ENCODE measurements around the gene OR5B21.

The OR5B21 gene

DNA sequence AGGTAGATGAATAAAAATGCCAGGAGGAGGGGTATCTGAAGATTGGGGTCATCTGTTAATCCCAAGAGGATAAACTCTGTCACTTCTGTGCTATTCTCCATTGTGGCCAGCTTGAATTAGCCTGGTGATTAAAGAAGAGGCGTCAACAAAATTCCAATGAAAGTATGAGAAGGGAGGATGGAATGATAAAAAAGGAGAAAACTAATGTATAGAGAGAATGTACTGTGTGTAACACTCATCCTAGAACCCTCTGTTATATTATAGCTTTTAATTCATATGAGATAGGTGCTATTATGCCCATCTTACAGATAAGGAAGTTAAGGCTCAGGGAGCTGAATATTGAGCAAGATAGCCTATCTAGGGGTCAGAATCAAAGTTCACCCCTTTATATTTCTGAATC is at the start of gene OR5B21:
Gene OR5B21 (minus strand): TSS at position 101 of the 400 bp plus-strand sequence. CDS start 0 bp downstream, at position 101.
- no peak for DNase-seq

DNA sequence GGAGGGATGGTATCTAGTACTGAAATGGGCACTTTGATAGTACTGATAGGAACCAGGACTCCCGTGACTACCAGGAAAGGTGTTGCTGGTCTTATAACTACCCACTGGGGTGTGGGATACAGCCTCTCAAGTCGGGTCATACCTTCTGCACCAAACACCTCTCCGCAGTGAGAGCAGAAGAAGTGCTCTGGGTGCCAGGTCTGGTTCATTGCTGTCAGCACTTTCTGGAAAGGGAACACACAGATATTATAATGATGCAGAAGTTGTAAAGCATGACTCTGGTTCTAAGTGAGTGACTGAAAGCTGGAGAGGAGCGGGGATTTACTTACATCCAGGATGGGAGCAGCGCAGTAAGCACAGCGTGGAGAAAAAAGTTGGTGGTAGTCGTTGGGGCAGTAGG is 41.7 kb upstream of the OR5B21 start:
- DNase-seq, result no peak

DNA sequence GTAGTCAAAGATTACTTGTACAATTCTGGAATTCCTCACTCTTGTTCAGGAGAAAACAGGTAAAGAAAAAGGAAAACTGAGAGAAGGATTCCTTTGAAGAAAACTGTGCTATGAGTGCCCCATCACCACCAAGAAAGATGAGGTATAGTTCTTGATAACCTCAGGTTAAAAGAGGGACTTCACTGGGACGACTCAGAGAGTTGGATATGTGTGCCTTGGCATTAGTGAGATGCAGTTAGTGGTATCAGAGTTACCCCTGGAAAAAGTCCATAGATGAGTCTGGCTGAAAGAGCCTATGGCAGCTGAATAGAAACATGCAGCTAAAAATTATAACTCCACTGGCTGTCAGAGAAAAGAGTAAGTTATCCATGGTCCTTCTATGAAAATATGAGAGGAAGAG is 38.9 kb upstream of the OR5B21 start:
- DNase-seq, result no peak

DNA sequence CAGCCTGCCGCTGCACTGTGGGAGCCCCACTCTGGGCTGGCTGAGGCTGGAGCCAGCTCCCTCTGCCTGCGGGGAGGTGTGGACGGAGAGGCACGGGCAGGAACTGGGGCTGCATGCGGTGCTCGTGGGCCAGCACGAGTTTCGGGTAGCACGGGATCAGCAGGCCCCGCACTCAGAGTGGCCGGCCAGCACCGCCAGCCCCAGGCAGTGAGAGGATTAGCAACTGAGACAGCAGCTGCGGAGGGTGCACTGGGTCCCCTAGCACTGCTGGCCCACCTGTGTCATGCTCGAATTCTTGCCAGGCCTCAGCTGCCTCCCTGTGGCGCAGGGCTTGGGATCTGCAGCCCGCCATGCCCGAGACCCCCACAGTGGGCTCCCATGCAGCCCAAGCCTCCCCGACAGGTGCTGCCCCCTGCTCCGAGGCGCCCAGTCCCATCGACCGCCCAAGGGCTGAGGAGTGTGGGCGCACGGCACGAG is 24.0 kb upstream of the OR5B21 start:
- DNase-seq, result no peak

DNA sequence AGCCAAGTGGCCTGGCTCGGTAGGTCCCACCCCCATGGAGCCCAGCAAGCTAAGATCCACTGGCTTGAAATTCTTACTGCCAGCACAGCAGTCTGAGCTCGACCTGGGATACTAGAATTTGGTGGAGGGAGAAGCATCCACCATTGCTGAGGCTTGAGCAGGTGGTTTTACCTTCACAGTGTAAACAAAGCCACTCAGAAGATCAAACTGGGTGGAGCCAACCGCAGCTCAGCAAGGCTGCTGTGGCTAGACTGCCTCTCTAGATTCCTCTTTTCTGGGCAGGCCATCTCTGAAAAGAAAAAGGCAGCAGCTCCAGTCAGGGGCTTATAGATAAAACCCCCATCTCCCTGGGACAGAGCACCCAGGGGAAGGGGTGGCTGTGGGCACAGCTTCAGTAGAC is 22.3 kb upstream of the OR5B21 start:
- peak; percentile 45 to 56 for DNase-seq

DNA sequence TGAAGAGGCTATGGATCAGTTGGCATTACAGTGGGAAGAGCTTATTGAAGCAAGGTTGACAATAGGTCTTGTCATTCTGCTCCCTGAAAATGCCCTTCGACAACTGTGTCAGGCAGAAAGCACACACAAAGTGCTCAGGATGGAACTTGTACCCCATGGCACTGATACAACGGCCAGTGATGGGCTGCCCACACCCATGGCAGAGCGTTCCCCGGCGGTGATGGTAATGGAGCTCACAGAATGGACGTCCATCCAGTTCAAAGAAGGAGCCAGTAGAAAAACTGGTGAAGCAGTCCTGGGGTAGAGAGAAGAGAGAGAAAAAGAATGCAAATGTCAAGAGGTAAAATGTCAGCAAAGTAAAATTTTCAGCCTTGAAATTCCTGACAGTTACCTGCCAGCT is 19.5 kb upstream of the OR5B21 start:
- no peak for DNase-seq

DNA sequence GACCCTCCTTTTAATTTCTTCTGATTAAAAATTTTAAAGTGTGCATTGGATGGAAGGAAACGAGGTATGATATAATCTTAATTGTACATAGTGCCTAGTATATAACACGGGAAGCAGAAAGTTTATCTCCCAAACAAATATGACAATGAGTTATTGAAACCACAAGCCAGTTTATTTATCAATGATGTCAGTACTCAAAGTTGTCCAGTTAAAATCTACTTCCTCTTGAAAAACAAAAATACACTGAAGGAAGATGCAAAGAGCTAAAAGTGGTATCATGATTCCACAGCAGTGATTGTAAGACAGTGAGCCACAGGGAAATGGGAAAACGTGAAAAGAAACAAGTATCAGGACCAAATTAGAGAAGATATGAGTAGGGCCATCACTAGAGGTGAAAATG is 18.8 kb upstream of the OR5B21 start:
- no peak for DNase-seq

DNA sequence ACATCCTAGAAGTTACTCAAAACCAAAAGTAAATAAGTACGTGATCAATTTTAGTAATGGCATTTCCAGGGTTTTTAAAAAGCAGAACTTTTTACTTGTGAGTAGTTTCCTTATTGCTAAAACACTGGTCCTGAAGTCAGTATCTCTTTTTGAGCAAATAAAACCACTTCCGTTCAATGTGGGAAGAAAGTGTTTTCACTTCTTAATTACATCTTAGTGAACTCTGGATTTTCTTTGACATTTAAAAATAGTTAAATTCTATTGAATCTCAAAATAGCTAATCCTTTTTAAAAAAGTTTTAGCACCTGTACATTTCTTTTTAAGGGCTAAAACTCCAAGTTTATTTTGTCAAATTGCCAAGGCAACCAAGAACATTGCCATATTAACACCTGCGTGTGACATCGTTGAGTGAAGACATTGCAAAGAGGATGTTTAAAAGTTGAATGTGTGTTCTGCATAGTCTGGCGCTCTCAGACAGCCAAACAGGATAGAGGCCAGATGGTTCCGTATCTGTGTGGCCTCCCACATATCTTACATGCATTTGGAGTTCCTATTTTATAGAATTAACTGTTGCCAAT is 17.2 kb upstream of the OR5B21 start:
- peak; percentile 76 to 81 for DNase-seq

DNA sequence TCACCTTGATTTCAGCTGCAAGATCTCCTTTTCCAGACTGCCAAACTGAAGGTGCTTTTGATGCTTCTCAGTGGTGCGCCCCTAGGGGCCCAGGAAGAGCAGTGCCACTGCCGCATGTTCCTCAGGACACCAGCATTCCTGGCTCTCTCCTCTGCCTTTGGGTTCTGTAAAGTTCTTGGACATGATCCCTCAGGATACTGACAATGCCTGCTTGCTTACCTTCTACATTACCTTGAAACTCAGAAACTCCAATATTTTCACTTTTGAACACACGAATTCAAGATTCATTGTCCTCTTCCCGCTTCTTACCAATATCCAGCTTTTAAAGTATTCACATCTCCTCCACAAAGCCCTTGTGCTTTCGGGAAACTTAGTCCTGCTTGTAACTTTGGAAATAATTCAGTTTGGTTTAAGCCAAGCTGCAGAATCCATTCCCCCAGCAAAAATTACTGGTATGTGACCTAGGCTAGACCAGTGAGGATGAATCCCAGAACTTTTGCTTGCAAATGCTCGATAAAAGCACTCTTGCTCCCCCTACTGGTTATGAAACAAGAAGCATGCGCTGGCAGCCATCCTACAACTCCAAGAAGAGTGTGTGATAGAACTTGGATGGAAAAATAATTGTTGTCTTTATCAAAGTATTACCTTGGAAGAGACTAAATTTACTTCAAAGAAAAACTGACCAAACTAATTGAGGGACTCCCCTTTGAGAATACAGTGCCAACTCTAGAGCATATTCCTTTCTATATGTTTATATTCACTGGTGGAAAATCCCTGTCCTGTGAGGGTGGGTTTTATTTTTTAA is 16.5 kb upstream of the OR5B21 start:
- peak; percentile 65 to 79 for DNase-seq

DNA sequence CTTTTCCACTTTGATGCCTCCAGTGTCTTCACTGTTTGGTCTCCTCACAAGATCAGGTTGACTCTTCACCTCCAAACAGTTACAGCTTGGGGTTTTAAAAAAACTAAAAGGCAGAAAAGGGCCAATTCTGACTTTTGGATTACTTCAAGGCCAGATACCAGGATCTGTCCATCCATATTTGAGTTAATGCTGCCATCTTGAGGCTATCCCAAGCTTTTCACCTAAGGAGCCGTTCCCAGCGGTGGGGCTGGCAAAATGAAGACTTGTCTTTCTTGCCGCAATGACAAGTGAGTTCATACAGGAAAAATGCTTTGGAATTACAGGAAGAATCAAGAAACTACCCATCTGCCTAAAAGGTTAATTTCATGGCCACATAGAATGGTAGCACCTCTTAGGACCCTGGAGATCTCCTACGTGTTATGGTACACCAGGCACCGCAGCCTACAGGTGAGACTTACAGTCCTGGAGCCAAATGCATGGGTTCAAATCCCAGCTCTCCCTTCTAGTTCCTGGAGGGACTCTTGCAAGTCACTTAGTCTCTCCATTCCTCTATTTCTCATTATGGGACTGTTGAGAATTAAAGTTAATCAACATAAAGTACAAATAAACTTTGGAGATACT is 6.0 kb upstream of the OR5B21 start:
- DNase-seq, result peak in 1 of 2 donors; percentile 36

DNA sequence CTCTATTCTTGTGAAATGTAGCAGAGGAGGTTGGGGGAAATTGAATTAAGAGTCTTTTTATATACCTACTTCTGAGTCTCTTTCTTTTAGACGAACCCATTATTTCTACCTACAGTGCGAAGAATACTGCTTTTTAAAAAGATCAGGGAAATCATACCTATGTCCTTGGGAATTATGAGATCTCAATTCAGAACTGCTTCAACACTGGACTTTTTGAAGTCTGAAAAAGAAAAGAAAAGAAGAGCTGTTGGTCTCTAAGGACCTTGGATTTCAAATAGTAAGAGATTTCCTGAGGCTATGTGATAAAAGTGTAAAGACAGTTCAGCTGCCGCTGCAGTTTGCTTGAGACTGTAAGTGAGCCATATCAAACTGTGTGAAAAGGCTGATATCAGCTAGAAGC is 3.7 kb upstream of the OR5B21 start:
- DNase-seq, result no peak

DNA sequence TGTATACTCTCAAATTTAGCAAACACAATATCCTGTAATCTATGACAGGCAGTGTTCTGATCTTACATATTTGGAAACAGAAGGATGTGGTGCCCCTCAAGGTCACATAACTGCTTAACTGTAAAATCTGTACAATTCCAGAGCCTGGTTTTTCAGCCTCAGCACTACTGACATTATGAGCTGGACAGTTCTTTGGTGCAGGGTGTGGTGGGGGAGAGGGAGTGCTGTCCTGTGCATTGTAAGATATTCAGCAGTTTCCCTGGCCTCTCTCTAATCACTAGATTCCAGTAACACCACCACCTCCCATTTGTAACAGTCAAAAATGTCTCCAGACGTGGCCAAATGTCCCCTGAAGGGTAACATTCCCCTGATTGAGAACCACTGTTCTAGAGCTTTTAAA is 1.8 kb upstream of the OR5B21 start:
- no peak for DNase-seq

DNA sequence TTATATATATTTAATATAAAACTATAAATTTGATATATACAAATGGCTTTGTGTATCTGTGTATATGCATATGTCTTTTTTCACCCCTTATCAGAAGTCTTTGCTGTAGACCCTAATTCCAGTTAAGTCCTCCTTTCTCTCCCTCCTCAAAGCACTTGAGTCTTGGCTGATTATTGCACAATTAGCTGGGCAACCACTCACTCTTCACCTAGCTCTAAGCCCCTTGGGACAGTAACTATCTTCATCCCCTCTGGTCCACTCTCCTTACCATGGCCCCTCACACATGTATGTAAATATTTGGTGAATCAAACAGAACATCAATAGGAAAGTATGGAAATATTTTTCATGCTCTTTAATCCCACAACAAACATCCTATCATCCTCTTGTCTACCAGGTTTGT is 909 bp upstream of the OR5B21 start:
- no peak for DNase-seq

DNA sequence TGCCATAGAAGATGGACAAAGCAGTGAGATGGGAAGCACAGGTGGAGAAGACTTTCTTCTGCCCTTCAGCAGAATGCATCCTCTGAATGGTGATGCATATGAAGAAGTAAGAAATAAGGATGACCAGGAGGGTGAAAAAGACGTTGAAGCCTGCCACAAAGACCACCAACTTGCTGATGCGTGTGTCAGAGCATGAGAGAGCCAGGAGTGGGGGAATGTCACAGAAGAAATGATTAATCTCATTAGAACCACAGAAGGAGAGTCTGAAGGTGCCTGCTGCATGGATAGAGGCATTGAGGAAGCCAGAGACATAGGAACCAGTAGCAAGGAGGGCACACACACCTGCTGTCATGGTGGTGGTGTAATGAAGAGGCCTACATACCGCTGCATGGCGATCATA is 550 bp downstream of the OR5B21 start:
- DNase-seq, result no peak

DNA sequence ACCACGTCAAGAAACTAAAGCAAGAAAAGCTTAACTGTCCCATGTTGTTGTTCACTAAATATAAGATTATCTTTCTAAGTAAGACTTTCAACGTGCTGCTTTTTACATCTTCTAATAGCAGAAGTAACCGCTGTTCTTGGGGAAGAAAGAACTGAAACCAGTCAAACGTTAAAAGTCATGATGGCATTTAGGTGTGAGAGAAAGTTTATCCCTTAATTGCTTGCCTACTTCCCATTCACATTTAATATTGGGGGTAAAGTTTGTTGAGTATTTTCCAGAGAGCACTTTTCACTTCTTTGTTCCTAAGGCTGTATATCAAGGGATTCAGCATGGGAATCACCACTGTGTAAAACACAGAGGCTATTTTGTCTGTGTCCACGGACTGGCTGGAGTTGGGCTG is 970 bp downstream of the OR5B21 start:
- DNase-seq, result no peak

DNA sequence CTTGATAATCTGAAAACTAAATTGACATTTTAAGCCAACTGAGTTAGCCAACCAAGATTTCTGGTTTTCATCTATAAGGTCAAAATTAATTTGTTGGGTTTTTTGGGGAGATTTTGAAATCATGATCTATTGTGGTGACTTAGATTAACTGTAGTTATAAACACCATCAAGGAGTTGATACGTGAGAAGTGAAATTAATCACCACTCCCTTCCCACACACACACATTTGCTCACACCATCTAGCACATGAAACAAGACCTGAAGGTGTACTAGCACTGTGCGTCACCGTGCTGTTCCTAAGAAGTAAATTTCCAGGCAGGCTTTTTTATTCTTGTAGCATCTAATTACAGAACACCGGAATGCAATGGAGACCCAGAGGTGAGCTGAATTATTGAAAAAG is 2.1 kb downstream of the OR5B21 start:
- DNase-seq, result no peak

DNA sequence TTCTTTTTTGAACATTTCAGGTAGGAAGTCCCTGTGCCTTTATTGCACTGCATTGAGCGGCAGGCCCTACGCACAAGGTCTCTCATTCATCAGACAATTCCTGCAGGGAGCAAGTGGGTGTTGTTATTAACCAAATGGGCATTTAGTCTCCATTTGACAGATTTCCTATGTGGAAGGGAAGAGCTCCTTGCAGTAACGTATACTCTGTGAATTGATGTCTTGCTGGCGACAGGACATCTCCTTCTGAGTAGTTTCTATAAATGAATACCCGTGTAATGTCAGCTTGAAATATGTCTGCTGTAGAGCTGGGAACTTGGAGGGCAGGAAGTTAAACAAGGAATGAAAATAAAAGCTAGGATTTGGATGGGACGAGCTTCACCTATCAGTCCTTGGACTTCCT is 3.7 kb downstream of the OR5B21 start:
- DNase-seq, result no peak

DNA sequence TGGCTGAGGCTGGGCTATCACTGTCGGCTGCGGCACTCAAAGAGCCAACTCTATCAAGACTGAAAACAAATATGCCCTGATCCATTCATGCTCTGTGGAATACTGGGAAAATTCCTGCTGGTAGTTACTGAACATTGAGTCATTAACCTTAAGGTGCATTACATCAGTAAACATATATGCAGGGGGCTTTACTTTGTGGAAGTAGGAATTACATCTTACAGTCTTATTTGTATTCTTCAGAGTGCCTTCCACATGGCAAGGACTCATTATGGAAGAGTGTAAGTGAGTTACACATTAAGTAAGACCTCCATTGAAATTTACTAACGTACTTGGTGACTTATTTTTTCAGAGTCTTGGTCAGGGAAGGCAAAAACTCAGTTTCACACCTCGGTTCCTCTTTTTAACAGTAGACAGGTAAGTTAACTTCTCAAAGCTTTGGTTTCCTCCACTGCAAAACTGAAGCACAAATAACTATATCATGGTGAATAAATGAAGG is 4.5 kb downstream of the OR5B21 start:
- no peak for DNase-seq

DNA sequence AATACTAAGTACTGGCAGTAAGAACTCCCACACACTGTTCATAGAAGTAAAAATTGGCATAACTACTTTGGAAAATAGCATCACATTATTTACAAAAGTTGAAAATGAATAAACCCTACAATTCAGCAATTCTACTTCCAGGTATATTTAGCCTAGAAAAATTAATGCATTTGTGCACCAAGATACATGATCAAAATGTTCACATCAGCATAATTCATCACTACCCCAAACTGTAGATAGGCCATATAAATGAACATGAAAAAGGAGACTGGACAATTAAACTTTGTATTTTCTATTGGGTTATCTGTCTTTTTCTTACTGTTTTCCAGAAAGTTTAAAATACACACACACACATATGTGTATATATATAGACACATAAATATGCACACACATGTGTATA is 5.9 kb downstream of the OR5B21 start:
- no peak for DNase-seq

DNA sequence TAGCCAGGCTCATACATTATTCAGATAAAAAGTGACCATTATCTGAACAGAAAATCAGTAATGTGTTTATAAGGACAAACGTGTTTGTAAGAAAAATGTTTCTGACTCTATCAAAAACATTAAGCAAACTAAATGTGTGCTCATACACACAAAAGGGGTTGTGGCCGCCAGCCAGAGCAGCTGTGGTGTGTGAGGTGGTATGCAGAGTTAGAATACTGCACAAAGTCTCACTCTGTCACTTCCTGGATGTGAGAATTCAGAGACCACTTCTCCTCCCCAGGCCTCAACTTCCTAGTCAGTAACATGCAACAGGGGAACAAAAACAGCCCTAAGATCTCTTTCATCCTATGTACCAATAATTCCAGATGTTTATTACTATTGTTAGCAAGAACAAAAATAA is 9.4 kb downstream of the OR5B21 start:
- DNase-seq, result peak in 1 of 2 donors; percentile 8

DNA sequence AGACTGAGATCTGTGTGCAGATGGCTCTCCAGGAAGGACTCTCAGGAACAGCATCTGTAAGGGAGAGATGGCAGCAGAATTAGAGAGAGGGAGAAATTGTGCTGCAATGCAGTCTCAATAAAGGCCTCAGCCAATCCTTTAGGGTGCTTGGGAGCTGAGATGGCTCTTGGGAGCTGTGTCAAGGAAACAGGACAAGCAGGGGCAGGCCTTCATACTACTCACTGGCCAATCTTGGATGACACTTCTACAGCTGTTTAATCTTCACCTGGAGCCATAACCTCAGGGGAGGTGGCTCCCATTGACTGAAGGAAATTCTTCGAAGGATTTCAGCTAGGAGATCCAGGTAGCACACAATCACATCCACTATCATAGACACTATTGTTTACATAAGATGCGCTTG is 10.0 kb downstream of the OR5B21 start:
- no peak for DNase-seq

DNA sequence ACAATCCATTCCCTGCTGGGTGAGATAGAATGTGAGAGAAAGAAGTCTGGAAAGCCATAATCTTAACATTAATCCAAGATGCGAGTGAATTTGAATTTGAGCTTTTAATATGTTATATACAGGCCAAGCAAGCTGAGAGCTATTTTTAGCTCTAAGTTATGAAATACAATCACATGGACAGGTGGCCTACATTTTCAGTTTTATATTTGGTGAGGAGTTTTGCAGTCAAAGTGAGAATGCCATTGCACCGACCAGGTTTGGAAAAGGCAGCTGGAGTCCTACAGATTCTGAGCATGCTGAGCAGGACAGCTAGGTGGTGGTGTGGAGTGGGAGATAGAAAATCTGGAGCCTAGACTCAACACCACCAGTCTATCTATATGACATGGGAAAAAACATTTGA is 12.0 kb downstream of the OR5B21 start:
- no peak for DNase-seq

DNA sequence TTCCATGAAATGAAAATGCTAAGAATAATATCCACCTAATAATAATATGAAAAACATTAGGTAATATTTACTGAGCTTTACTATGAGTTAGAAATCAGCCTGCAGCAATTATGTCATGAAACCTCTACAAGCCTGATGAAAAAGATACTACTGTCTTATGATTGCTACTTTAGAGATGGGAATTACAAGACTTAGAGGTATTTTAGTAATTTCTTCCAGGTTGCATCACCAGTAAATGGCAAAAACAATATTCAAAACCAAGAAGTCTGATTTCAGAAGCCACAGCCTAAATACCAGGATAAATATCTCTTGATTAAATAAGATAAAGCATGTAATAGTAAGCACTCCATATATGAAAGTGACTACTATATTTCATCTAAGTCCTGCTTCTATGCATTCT is 13.8 kb downstream of the OR5B21 start:
- no peak for DNase-seq

DNA sequence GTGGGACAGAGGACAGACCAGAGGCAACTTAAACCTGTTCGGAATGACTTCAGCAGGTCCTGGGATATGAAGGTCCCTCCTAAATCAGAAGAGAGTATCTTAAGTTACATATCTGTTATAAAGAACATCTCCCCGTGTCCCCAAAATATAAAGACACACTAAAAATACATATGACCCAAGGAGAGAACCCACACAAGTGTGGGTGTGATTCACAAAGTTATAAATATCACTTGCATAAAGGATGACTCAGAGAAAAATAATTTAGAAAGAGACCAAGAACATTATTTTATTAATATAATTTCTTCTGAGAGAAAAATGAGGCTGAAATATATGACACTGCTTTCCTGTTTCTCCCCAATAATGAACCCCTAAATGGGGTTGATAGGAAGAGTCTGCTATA is 14.2 kb downstream of the OR5B21 start:
- no peak for DNase-seq

Data from CD4-positive, alpha-beta T cell treated with Interleukin-4 for 1 hour (primary cell).